Measurements from ENCODE around the gene NCEH1. TPM values are rescaled to one million over a fixed set of nuclear protein-coding genes. Genes with fewer than 3 reads are reported as not detected.
A peak's percentile ranks its signal among the peaks of the same experiment; 100 is the strongest.

NCEH1 gene
- total and polyA plus RNA-seq, 8 donors: 2.6 to 26.0 (median 6.3) TPM

DNA sequence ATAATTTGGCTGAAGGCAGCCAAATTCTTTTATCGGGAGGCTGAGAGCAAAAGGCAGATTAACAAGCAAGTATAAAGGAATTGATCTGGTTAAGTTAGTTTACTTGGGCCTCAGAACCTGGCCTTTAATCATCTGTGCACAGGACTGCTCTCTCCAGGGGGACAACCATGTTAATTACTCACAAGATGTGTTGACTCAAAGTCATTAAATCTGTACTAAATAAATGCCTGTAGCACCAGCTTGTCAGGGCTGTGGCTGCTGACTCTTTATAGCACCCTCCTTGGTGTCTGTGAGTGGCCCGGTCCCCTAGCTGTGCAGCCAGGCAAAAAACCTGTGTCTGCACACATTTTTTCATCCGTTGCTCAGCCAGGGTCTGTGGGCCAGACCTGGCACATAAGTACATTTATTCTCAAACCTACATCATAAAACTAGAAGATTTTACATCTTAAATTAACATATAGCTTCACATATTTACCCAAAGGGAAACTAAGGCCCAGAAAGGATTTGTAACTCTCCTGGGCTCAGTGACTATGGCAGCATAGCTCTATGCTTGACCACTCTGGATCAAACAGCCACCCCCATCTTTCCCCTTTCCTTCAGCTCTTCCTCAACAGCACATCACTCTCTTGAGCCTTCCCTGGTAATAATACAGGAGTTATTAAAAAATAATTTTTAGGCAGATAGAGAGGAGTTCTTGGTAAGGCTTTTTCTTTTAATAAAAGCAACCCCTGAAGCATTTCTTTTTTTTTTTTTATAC, 51.4 kb downstream of the NCEH1 start:
- TF ChIP-seq CTCF (IDR thresholded peaks at IDR 0.05): no peak
- 50 to 54% methylated on average over 3 of the region's 3 CpGs for WGBS, 2 donors
- Histone ChIP-seq H3K4me3 (no peak overlapping the region), H3K9me3 (no peaks in the 10 kb centered on the region), H3K36me3 (no peaks in the 10 kb centered on the region), H3K27ac (peak overlapping the region in 3 of 4 donors; percentile 8 to 50 (median 37)), H3K27me3 (no peaks in the 10 kb centered on the region), H3K4me1 (peaks cover 0 to 5% (median 0%) of the 10 kb centered on the region in 3 donors)
- intact Hi-C loops (cut with DNase I): loop anchor here in 1 of 3 donors (10.0 kb wide), 1 partner anchor 45 kb away; no protein-coding TSS in a partner anchor
- DNase-seq: no peak
- peak; percentile 14 to 67 (median 43) for ATAC-seq
- no peak for FAIRE-seq

- DNase-seq (peak in 2 of 6 donors; percentile 23 to 28), ATAC-seq (peak; percentile 48 to 82 (median 68)), FAIRE-seq (no peak)
- 64 to 72% methylated on average over 6 of the region's 6 CpGs for WGBS, 2 donors
- Histone ChIP-seq H3K9me3 (no peaks in the 10 kb centered on the region), H3K27me3 (no peaks in the 10 kb centered on the region), H3K4me3 (no peak overlapping the region), H3K4me1 (peaks cover 0 to 5% (median 0%) of the 10 kb centered on the region in 3 donors), H3K27ac (peak overlapping the region in 2 of 4 donors; percentile 37 to 50), H3K36me3 (no peaks in the 10 kb centered on the region)
- intact Hi-C loops (cut with DNase I): no loop called here
- TF ChIP-seq CTCF (IDR thresholded peaks at IDR 0.05): no peak
These were observed 52.3 kb downstream of the NCEH1 start for GRCh38 chr3:172658344-172659245.

DNA sequence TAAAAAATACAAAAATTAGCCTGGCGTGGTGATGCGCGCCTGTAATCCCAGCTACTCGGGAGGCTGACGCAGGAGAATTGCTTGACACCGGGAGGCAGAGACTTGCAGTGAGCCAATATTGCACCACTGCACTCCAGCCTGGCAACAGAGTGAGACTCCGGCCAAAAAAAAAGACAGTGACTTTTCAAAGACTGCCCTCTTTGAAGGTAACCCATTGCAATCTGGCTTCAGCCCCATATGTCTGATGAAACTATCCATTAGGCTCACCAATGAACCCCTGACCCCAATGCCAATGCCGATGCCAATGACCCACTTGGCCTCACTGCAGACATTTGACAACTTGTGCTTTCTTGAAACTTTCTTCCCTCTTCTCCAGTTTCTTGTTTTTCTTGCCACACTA, 54.3 kb downstream of the NCEH1 start:
- DNase-seq (no peak), FAIRE-seq (no peak), ATAC-seq (no peak)
- Histone ChIP-seq H3K4me3 (no peak overlapping the region), H3K4me1 (peaks cover 0 to 5% (median 0%) of the 10 kb centered on the region in 3 donors), H3K36me3 (no peaks in the 10 kb centered on the region), H3K9me3 (no peaks in the 10 kb centered on the region), H3K27ac (no peak overlapping the region), H3K27me3 (no peaks in the 10 kb centered on the region)
- intact Hi-C loops (cut with DNase I): no loop called here
- 88 to 89% methylated on average over 8 of the region's 8 CpGs for WGBS, 2 donors
- TF ChIP-seq CTCF (IDR thresholded peaks at IDR 0.05): no peak

DNA sequence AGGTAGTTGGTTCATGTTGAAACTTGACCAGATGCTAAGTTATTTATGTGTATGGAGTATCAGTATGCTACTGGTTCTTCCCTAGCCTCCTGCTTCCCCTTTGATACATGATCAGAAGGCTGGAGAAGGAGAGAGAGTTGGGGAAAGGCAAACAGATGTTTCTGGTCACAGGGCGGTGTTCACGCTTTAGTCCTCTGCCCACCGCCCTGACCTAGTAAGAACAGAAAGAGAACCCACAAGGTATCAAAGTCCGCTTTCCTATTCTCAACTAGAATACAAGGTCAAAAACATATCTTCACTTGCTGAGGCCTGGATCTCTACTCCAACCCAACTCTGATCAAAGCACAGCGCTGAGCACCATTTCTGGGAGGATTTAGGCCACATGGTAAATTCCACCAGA, 55.5 kb downstream of the NCEH1 start:
- H3K9me3 ChIP-seq: no peaks in the 10 kb centered on the region
- DNase-seq (no peak), ATAC-seq (no peak), FAIRE-seq (no peak)
- no peak overlapping the region for H3K4me3 ChIP-seq
- peaks cover 0 to 5% (median 0%) of the 10 kb centered on the region in 3 donors for H3K4me1 ChIP-seq
- WGBS, 2 donors: 94 to 95% methylated on average over 5 of the region's 5 CpGs
- intact Hi-C loops (cut with DNase I): no loop called here
- TF ChIP-seq CTCF (IDR thresholded peaks at IDR 0.05): no peak
- no peak overlapping the region for H3K27ac ChIP-seq
- H3K27me3 ChIP-seq: no peaks in the 10 kb centered on the region
- no peaks in the 10 kb centered on the region for H3K36me3 ChIP-seq
